Calu3 (cell line): ENCODE results near the gene CDKL5. TPM values are rescaled to one million over a fixed set of nuclear protein-coding genes. Genes with fewer than 3 reads are reported as not detected.

Experiments
- BruUV-seq: library from RNA; stranded (reverse); fragments of 400-500 nt; replicated peaks from 2 replicates; lab custom pipeline; 2021; lab: Mats Ljungman, UMichigan
- CTCF ChIA-PET: fragments of 300-600 bp; sonication (Branson Sonifier 250); formaldehyde crosslinking; loops from one replicate; lab custom pipeline; 2022; ENCODE audit warnings: antibody characterized with exemption; lab: Charles Lee
- DNase-seq: peaks from one replicate; pipeline ENCODE4 v3.0.0; 2022
- H3K27ac Mint-ChIP-seq: one replicate; pipeline ENCODE4 v1.8.0; 2022; ENCODE audit warnings: mixed read lengths; ENCODE audit not compliant: unreplicated experiment
- H3K27me3 Mint-ChIP-seq: one replicate; pipeline ENCODE4 v1.8.0; 2022; ENCODE audit warnings: mixed read lengths; ENCODE audit not compliant: unreplicated experiment
- H3K36me3 Mint-ChIP-seq: one replicate; pipeline ENCODE4 v1.8.0; 2022; ENCODE audit warnings: mild to moderate bottlenecking, moderate library complexity, mixed read lengths; ENCODE audit not compliant: insufficient read depth, unreplicated experiment
- H3K4me1 Mint-ChIP-seq: one replicate; pipeline ENCODE4 v1.8.0; 2022; ENCODE audit warnings: mild to moderate bottlenecking, low read depth, mixed read lengths; ENCODE audit not compliant: unreplicated experiment
- H3K4me3 Mint-ChIP-seq: one replicate; pipeline ENCODE4 v1.8.0; 2022; ENCODE audit warnings: mild to moderate bottlenecking, low read depth, moderate library complexity, mixed read lengths; ENCODE audit not compliant: unreplicated experiment
- H3K9me3 Mint-ChIP-seq: one replicate; pipeline ENCODE4 v1.8.0; 2022; ENCODE audit warnings: low read depth, mixed read lengths; ENCODE audit not compliant: unreplicated experiment
- intact Hi-C: fragments of 100-400 bp; cut with micrococcal nuclease; formaldehyde crosslinking; loops from one replicate; pipeline ENCODE4 v1.10.0; 2022; ENCODE audit not compliant: unreplicated experiment
- total RNA-seq: library from RNA; stranded (reverse); gene quantifications from 2 replicates; pipeline ENCODE4 v1.2.3, GENCODE V29; 2022
- TF ChIP-seq, protein P1 (sequence below): fragments of 200-600 bp; IDR thresholded peaks from one replicate; pipeline ENCODE4 v1.8.0; 2022; ENCODE audit warnings: antibody characterized with exemption; ENCODE audit not compliant: unreplicated experiment

CDKL5 gene
- total RNA-seq, 1 experiment from 2014 or later: 17.7 TPM

DNA sequence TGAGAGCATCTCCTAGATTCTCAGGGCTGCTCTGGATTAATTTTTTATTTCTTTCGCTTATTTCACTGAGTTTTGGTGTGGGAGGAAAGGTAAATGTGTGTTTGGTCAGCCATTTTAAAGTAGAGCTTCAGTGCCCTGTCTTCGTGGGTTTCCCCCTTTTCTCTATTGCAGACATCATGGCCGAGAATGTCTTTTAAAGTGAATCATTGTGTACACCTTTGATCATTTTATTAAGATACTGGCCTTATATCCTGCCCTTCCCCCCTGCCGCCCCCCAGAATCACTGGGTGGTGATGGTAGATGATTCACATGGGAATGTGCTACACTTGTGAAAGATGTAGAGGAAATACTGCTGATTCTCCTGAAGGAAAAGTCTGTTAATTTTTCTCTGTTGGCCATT, 23.8 kb downstream of the CDKL5 start:
- intact Hi-C loops: no loop called here
- TF ChIP-seq, protein P1, sequence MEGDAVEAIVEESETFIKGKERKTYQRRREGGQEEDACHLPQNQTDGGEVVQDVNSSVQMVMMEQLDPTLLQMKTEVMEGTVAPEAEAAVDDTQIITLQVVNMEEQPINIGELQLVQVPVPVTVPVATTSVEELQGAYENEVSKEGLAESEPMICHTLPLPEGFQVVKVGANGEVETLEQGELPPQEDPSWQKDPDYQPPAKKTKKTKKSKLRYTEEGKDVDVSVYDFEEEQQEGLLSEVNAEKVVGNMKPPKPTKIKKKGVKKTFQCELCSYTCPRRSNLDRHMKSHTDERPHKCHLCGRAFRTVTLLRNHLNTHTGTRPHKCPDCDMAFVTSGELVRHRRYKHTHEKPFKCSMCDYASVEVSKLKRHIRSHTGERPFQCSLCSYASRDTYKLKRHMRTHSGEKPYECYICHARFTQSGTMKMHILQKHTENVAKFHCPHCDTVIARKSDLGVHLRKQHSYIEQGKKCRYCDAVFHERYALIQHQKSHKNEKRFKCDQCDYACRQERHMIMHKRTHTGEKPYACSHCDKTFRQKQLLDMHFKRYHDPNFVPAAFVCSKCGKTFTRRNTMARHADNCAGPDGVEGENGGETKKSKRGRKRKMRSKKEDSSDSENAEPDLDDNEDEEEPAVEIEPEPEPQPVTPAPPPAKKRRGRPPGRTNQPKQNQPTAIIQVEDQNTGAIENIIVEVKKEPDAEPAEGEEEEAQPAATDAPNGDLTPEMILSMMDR: no peak
- Mint-ChIP-seq H3K4me1 (no peaks in the 10 kb centered on the region), H3K4me3 (no peak overlapping the region), H3K36me3 (no peaks in the 10 kb centered on the region), H3K27me3 (no peaks in the 10 kb centered on the region), H3K9me3 (no peaks in the 10 kb centered on the region), H3K27ac (no peak overlapping the region)
- no TSS peak for BruUV-seq
- DNase-seq: no peak
- CTCF ChIA-PET: no interaction called here

DNA sequence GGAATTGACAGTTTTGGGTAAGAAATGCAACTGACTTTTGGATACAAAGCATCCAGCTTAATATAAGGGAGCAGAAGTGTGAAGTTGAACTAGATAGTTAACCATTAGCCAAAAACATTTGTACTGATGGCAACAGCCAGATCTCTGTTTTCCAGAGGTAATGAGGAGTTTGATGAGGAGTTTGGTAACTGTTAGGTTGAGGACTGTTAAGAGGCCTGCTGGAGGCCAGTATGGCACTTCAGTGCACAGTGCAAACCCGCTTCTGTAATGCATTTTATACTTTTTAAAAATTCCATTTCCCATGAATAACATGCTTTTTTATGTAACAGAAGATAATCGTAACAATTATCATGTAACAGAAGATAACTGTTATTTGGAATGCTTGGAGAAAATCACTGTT, 30.0 kb downstream of the CDKL5 start:
- Mint-ChIP-seq H3K4me3 (no peak overlapping the region), H3K4me1 (no peaks in the 10 kb centered on the region), H3K36me3 (no peaks in the 10 kb centered on the region), H3K27ac (no peak overlapping the region), H3K27me3 (no peaks in the 10 kb centered on the region), H3K9me3 (no peaks in the 10 kb centered on the region)
- no TSS peak for BruUV-seq
- CTCF ChIA-PET: no interaction called here
- TF ChIP-seq, protein P1: no peak
- intact Hi-C loops: no loop called here
- no peak for DNase-seq

DNA sequence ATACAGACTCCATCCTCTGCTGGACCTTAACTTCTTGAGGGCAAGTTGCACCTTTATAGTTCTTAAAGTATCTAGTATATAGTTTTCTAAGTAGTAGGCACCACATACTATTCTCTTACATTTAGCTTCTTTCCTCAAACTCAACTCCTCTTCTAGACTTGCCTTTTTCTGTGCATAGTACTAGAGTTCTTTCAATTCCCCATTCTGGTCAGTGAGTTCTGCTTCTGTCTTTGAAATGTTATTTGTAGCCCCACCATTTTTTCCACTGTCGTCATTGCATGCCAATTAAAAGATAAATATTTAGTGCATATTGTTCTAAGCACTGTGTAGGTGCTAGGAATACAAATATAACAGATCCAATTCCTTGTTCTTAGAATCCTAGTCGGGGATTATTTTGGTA, 31.6 kb downstream of the CDKL5 start:
- intact Hi-C loops: no loop called here
- Mint-ChIP-seq H3K9me3 (no peaks in the 10 kb centered on the region), H3K36me3 (no peaks in the 10 kb centered on the region), H3K4me1 (no peaks in the 10 kb centered on the region), H3K4me3 (no peak overlapping the region), H3K27me3 (no peaks in the 10 kb centered on the region), H3K27ac (no peak overlapping the region)
- TF ChIP-seq, protein P1: no peak
- DNase-seq: no peak
- CTCF ChIA-PET: no interaction called here
- BruUV-seq: no TSS peak

DNA sequence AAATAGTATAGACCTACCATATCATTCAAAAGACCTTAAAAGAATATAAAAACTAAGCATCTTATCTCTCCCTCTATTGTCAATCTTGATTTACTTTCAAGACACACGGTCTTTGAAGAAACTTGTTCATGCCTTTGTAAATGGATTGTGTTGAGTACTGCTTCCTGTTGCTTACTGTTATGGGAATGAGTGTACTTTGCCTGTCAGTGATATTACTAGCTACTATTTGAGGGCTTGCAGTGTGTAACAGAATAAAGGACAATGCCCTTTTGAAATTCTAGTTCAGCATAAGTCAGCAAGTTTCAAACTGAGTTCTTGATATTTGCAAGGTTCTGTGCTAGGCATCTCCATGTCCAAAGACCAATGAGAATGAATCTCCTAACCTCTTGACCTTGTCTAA, 36.0 kb downstream of the CDKL5 start:
- no peak overlapping the region for H3K27ac Mint-ChIP-seq
- H3K9me3 Mint-ChIP-seq: no peaks in the 10 kb centered on the region
- H3K4me1 Mint-ChIP-seq: no peaks in the 10 kb centered on the region
- intact Hi-C loops: no loop called here
- BruUV-seq: no TSS peak
- no peak for DNase-seq
- H3K27me3 Mint-ChIP-seq: no peaks in the 10 kb centered on the region
- no peaks in the 10 kb centered on the region for H3K36me3 Mint-ChIP-seq
- CTCF ChIA-PET: no interaction called here
- TF ChIP-seq, protein P1: no peak
- no peak overlapping the region for H3K4me3 Mint-ChIP-seq
